ENCODE data around the gene DDI2.

GRCh38 chr1:15693371-15693770, 76.1 kb downstream of the DDI2 start:
- TF ChIP-seq CTCF (IDR thresholded peaks at IDR 0.05) (no peak), POLR2A (IDR thresholded peaks at IDR 0.05) (no peak)

All from uterus (tissue), 2 donors.